ENCODE data around the gene MLLT11.

DNA sequence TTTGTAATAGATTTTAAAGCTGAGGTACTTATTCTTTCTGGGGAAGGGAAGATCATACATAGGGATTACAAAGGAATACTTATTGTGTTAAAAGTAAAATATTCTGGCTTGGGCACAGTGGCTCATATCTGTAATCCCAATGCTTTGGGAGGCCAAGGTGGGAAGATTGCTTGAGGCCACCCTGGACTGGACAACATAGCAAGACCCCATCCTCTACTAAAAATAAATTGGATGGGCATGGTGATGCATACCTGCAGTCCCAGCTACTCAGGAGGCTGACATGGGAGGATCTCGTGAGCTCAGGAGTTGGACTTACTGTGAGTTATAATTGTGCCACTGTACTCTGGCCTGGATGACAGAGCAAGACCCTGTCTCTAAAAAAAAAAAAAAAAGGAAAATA lies 37.9 kb downstream of the MLLT11 start:
- TF ChIP-seq TAF1 (IDR thresholded peaks at IDR 0.05; ENCODE audit: low read depth) = no peak
- TF ChIP-seq FOXM1 (IDR thresholded peaks at IDR 0.05; ENCODE audit: borderline replicate concordance, low read depth) = no peak
- TF ChIP-seq, protein P1, sequence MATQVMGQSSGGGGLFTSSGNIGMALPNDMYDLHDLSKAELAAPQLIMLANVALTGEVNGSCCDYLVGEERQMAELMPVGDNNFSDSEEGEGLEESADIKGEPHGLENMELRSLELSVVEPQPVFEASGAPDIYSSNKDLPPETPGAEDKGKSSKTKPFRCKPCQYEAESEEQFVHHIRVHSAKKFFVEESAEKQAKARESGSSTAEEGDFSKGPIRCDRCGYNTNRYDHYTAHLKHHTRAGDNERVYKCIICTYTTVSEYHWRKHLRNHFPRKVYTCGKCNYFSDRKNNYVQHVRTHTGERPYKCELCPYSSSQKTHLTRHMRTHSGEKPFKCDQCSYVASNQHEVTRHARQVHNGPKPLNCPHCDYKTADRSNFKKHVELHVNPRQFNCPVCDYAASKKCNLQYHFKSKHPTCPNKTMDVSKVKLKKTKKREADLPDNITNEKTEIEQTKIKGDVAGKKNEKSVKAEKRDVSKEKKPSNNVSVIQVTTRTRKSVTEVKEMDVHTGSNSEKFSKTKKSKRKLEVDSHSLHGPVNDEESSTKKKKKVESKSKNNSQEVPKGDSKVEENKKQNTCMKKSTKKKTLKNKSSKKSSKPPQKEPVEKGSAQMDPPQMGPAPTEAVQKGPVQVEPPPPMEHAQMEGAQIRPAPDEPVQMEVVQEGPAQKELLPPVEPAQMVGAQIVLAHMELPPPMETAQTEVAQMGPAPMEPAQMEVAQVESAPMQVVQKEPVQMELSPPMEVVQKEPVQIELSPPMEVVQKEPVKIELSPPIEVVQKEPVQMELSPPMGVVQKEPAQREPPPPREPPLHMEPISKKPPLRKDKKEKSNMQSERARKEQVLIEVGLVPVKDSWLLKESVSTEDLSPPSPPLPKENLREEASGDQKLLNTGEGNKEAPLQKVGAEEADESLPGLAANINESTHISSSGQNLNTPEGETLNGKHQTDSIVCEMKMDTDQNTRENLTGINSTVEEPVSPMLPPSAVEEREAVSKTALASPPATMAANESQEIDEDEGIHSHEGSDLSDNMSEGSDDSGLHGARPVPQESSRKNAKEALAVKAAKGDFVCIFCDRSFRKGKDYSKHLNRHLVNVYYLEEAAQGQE (IDR thresholded peaks at IDR 0.05; ENCODE audit: low read depth) = no peak
- no peak for TF ChIP-seq YY1 (IDR thresholded peaks at IDR 0.05; ENCODE audit: low read depth)
- no peak for TF ChIP-seq RAD21 (IDR thresholded peaks at IDR 0.05; ENCODE audit: low read depth)
- no peak for TF ChIP-seq CREB1 (IDR thresholded peaks at IDR 0.05; ENCODE audit: low read depth)
